OCI-LY3 (cell line): Measurements from ENCODE around the gene PLSCR4.

ENCODE experiments used
- H2AFZ ChIP-seq: fragments of 200-600, 300-600 bp; shearing (Covaris generic); 2 replicates; pipeline ENCODE4 v1.6.0; 2014; ENCODE audit warnings: antibody characterized with exemption, low read depth, low read length
- H3K27ac ChIP-seq: fragments of 200-600, 300-600 bp; sonication (generic); 2 replicates; pipeline ENCODE4 v1.5.1; 2014; ENCODE audit warnings: mild to moderate bottlenecking, low read length, moderate library complexity, mixed read lengths
- H3K27me3 ChIP-seq: fragments of 200-600, 300-600 bp; sonication (generic); 2 replicates; pipeline ENCODE4 v1.6.1; 2014; ENCODE audit warnings: low read depth, low read length, mixed read lengths
- H3K36me3 ChIP-seq: fragments of 200-600, 300-600 bp; sonication (generic); replicated peaks from 2 replicates; pipeline ENCODE3; 2014; ENCODE audit warnings: low read depth, low read length, mixed read lengths
- H3K4me1 ChIP-seq: fragments of 300-600, 200-600 bp; sonication (generic); 2 replicates; pipeline ENCODE4 v1.6.1; 2014; ENCODE audit warnings: low read length, mixed read lengths
- H3K4me2 ChIP-seq: fragments of 200-600, 300-600 bp; sonication (generic); 2 replicates; pipeline ENCODE4 v1.6.1; 2014; ENCODE audit warnings: low read length, mixed read lengths
- H3K4me3 ChIP-seq: fragments of 300-600, 200-600 bp; sonication (generic); 2 replicates; pipeline ENCODE4 v1.5.1; 2014; ENCODE audit warnings: antibody characterized with exemption, mild to moderate bottlenecking, low read length, moderate library complexity
- H3K79me2 ChIP-seq: fragments of 300-600, 200-600 bp; shearing (Covaris generic); 2 replicates; pipeline ENCODE4 v1.6.1; 2014; ENCODE audit warnings: mild to moderate bottlenecking, low read length, mixed read lengths
- H3K9ac ChIP-seq: fragments of 300-600, 200-600 bp; shearing (Covaris generic); 2 replicates; pipeline ENCODE4 v1.6.0; 2014; ENCODE audit warnings: mild to moderate bottlenecking, low read length, moderate library complexity
- H3K9me3 ChIP-seq: fragments of 200-600, 300-600 bp; shearing (Covaris generic); 2 replicates; pipeline ENCODE4 v1.6.1; 2014; ENCODE audit warnings: low read length, mixed read lengths; ENCODE audit not compliant: insufficient read depth
- H4K20me1 ChIP-seq: fragments of 200-600, 300-600 bp; sonication (generic); 2 replicates; pipeline ENCODE4 v1.6.1; 2016; ENCODE audit warnings: low read length, mixed read lengths; ENCODE audit not compliant: insufficient read depth
- EZH2phosphoT487 ChIP-seq: fragments of 200-600 bp; shearing (Covaris generic); IDR thresholded peaks from 2 replicates; pipeline ENCODE4 v1.6.1; 2018; ENCODE audit warnings: antibody characterized with exemption, mixed run types, low read depth
- TF ChIP-seq, protein P1 (sequence below): fragments of 200-600, 300-600 bp; sonication (generic); IDR thresholded peaks from 2 replicates; pipeline ENCODE4 v1.5.1; 2014; ENCODE audit warnings: antibody characterized with exemption, low read length, low read depth

PLSCR4 gene

GRCh38 chr3:146154995-146155394, 95.9 kb downstream of the PLSCR4 start:
- no peak overlapping the region for H2AFZ ChIP-seq
- TF ChIP-seq EZH2phosphoT487 = no peak
- TF ChIP-seq, protein P1, sequence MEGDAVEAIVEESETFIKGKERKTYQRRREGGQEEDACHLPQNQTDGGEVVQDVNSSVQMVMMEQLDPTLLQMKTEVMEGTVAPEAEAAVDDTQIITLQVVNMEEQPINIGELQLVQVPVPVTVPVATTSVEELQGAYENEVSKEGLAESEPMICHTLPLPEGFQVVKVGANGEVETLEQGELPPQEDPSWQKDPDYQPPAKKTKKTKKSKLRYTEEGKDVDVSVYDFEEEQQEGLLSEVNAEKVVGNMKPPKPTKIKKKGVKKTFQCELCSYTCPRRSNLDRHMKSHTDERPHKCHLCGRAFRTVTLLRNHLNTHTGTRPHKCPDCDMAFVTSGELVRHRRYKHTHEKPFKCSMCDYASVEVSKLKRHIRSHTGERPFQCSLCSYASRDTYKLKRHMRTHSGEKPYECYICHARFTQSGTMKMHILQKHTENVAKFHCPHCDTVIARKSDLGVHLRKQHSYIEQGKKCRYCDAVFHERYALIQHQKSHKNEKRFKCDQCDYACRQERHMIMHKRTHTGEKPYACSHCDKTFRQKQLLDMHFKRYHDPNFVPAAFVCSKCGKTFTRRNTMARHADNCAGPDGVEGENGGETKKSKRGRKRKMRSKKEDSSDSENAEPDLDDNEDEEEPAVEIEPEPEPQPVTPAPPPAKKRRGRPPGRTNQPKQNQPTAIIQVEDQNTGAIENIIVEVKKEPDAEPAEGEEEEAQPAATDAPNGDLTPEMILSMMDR = no peak
- no peaks in the 10 kb centered on the region for H3K79me2 ChIP-seq

GRCh38 chr3:146154316-146154715, 96.6 kb downstream of the PLSCR4 start:
- no peaks in the 10 kb centered on the region for H3K27me3 ChIP-seq
- no peaks in the 10 kb centered on the region for H3K36me3 ChIP-seq
- no peak overlapping the region for H3K4me2 ChIP-seq
- H3K4me3 ChIP-seq = no peak overlapping the region
- H3K27ac ChIP-seq = no peak overlapping the region
- no peaks in the 10 kb centered on the region for H3K79me2 ChIP-seq
- H3K4me1 ChIP-seq = no peaks in the 10 kb centered on the region
- H3K9me3 ChIP-seq = no peaks in the 10 kb centered on the region
- H3K9ac ChIP-seq = no peak overlapping the region
- TF ChIP-seq, protein P1 = no peak
- no peak for TF ChIP-seq EZH2phosphoT487
- H2AFZ ChIP-seq = no peak overlapping the region
- no peaks in the 10 kb centered on the region for H4K20me1 ChIP-seq

More at GRCh38 chr3:146154995-146155394, 95.9 kb downstream of the PLSCR4 start:
- Histone ChIP-seq H3K36me3 (no peaks in the 10 kb centered on the region), H4K20me1 (no peaks in the 10 kb centered on the region), H3K4me2 (no peak overlapping the region), H3K9me3 (no peaks in the 10 kb centered on the region), H3K27me3 (no peaks in the 10 kb centered on the region), H3K9ac (no peak overlapping the region), H3K4me3 (no peak overlapping the region), H3K4me1 (no peaks in the 10 kb centered on the region), H3K27ac (no peak overlapping the region)

DNA sequence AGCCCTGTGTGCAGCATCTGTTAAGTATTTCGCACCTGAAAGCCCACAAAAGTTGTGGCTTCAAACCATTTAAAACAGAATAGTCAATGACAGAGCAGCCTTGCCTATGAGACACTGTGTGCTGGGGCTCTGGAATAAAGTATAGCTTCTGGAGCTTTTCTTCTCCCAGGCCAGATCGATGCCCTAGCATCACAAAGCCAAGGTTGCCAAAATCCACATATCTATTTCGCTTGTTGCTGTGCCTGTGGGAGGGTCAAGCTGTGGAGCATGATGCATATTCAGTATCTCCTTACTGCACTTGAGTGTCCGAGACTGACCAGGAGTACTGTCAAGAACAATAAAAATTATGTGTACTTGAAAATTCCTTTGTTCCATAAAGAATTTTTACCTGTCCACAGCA, 97.5 kb downstream of the PLSCR4 start:
- Histone ChIP-seq H3K4me1 (no peaks in the 10 kb centered on the region), H3K9ac (no peak overlapping the region), H3K4me2 (no peak overlapping the region), H3K4me3 (no peak overlapping the region), H3K27me3 (no peaks in the 10 kb centered on the region), H4K20me1 (no peaks in the 10 kb centered on the region), H2AFZ (no peak overlapping the region), H3K79me2 (no peaks in the 10 kb centered on the region), H3K27ac (no peak overlapping the region), H3K9me3 (no peaks in the 10 kb centered on the region), H3K36me3 (no peaks in the 10 kb centered on the region)
- TF ChIP-seq, protein P1 = no peak
- no peak for TF ChIP-seq EZH2phosphoT487

- no peaks in the 10 kb centered on the region for H4K20me1 ChIP-seq
- no peaks in the 10 kb centered on the region for H3K36me3 ChIP-seq
- H3K9me3 ChIP-seq = no peaks in the 10 kb centered on the region
- TF ChIP-seq, protein P1 = no peak
- no peak for TF ChIP-seq EZH2phosphoT487
- H3K4me1 ChIP-seq = no peaks in the 10 kb centered on the region
- no peak overlapping the region for H3K27ac ChIP-seq
- H3K27me3 ChIP-seq = no peaks in the 10 kb centered on the region
- no peak overlapping the region for H3K4me2 ChIP-seq
- H3K79me2 ChIP-seq = no peaks in the 10 kb centered on the region
- no peak overlapping the region for H2AFZ ChIP-seq
- H3K9ac ChIP-seq = no peak overlapping the region
- no peak overlapping the region for H3K4me3 ChIP-seq
These were observed 98.1 kb downstream of the PLSCR4 start for GRCh38 chr3:146152834-146153233.
